GM23338 (cell line): ENCODE data around the gene GSDMA. TPM values are rescaled to one million over a fixed set of nuclear protein-coding genes. Genes with fewer than 3 reads are reported as not detected.

Experiments used
- ATAC-seq: fragments of 200-7000 bp; cut with Tn5 transposase; 3 replicates; pipeline ENCODE4 v1.9.1; 2020
- DNase-seq: peaks from one replicate; pipeline ENCODE4 v3.0.0-alpha.2; 2015; ENCODE audit warnings: low spot score
- H2AFZ ChIP-seq: fragments of 200-600 bp; sonication (generic); 2 replicates; pipeline ENCODE4 v1.8.0; 2016; ENCODE audit warnings: antibody characterized with exemption, mild to moderate bottlenecking, moderate library complexity
- H3F3A ChIP-seq: fragments of 200-600 bp; sonication (generic); replicated peaks from 2 replicates; pipeline ENCODE4 v1.8.0; 2017; ENCODE audit warnings: antibody characterized with exemption, mixed run types, low read depth
- H3K27ac ChIP-seq: fragments of 200-600 bp; sonication (generic); 2 replicates; pipeline ENCODE4 v1.6.1; 2016; ENCODE audit warnings: low read depth
- H3K27me3 ChIP-seq: fragments of 200-600 bp; sonication (generic); 2 replicates; pipeline ENCODE4 v1.8.0; 2016; ENCODE audit warnings: mild to moderate bottlenecking, mixed run types, moderate library complexity; ENCODE audit not compliant: insufficient read depth
- H3K36me3 ChIP-seq: fragments of 200-600 bp; sonication (generic); 2 replicates; pipeline ENCODE4 v1.8.0; 2016; ENCODE audit warnings: mild to moderate bottlenecking; ENCODE audit not compliant: insufficient read depth
- H3K4me1 ChIP-seq: fragments of 200-600 bp; sonication (generic); 2 replicates; pipeline ENCODE4 v1.8.0; 2016; ENCODE audit warnings: mild to moderate bottlenecking, moderate library complexity; ENCODE audit not compliant: insufficient read depth
- H3K4me2 ChIP-seq: fragments of 200-600 bp; sonication (generic); 2 replicates; pipeline ENCODE4 v1.7.1; 2017; ENCODE audit warnings: mixed run types
- H3K4me3 ChIP-seq: fragments of 200-600 bp; sonication (generic); 2 replicates; pipeline ENCODE4 v1.6.1; 2016; ENCODE audit warnings: mixed run types
- H3K79me2 ChIP-seq: fragments of 200-600 bp; sonication (generic); replicated peaks from 2 replicates; pipeline ENCODE4 v1.8.0; 2017; ENCODE audit warnings: mild to moderate bottlenecking; ENCODE audit not compliant: insufficient read depth
- H3K9me2 ChIP-seq: fragments of 200-600 bp; sonication (generic); 2 replicates; pipeline ENCODE4 v1.8.0; 2017; ENCODE audit not compliant: insufficient read depth
- H4K20me1 ChIP-seq: fragments of 200-600 bp; sonication (generic); replicated peaks from 2 replicates; pipeline ENCODE4 v1.8.0; 2017; ENCODE audit warnings: mild to moderate bottlenecking; ENCODE audit not compliant: insufficient read depth
- H3K27ac Mint-ChIP-seq: 2 replicates; pipeline ENCODE4 v1.8.0; 2020; ENCODE audit warnings: inconsistent platforms, mild to moderate bottlenecking, moderate library complexity, mixed read lengths
- H3K27me3 Mint-ChIP-seq: 3 replicates; pipeline ENCODE4 v1.8.0; 2022; ENCODE audit warnings: low read depth, mild to moderate bottlenecking, moderate library complexity, mixed read lengths, inconsistent platforms; ENCODE audit not compliant: insufficient read depth, poor library complexity
- H3K36me3 Mint-ChIP-seq: 3 replicates; pipeline ENCODE4 v1.8.0; 2021; ENCODE audit warnings: low read depth, mild to moderate bottlenecking, inconsistent platforms, moderate library complexity, mixed read lengths
- H3K4me1 Mint-ChIP-seq: 3 replicates; pipeline ENCODE4 v1.8.0; 2020; ENCODE audit warnings: mild to moderate bottlenecking, inconsistent platforms, mixed read lengths
- H3K4me3 Mint-ChIP-seq: 3 replicates; pipeline ENCODE4 v1.8.0; 2021; ENCODE audit warnings: moderate library complexity, mild to moderate bottlenecking, inconsistent platforms, mixed read lengths
- H3K9me3 Mint-ChIP-seq: 3 replicates; pipeline ENCODE4 v1.8.0; 2020; ENCODE audit warnings: moderate library complexity, mild to moderate bottlenecking, inconsistent platforms, mixed read lengths
- CREB1 ChIP-seq: fragments of 250-450 bp; sonication (Bioruptor Pico); IDR thresholded peaks from 2 replicates; pipeline ENCODE4 v1.5.0; 2020; ENCODE audit warnings: low read depth, mild to moderate bottlenecking, moderate library complexity
- CTCF ChIP-seq, 2 experiments: fragments of 200-600 bp in 1 of 2; sonication (generic) in 1 of 2; conservative IDR thresholded peaks; 2 replicates each; pipeline versions ENCODE4 v1.5.1 to v1.6.1; 2016 to 2017; ENCODE audit warnings: antibody characterized with exemption in 2 of 2, low read depth in 2 of 2, mild to moderate bottlenecking in 2 of 2, moderate library complexity in 1 of 2
- EZH2phosphoT487 ChIP-seq: fragments of 200-600 bp; sonication (generic); IDR thresholded peaks from one replicate; pipeline ENCODE4 v1.8.1; 2018; ENCODE audit warnings: antibody characterized with exemption; ENCODE audit not compliant: unreplicated experiment
- JUNB ChIP-seq: IDR thresholded peaks from one replicate; pipeline ENCODE4 v1.6.1; 2016; ENCODE audit warnings: antibody characterized with exemption; ENCODE audit not compliant: unreplicated experiment
- NANOG ChIP-seq: IDR thresholded peaks from 2 replicates; pipeline ENCODE4 v1.6.1; 2016; ENCODE audit warnings: antibody characterized with exemption, borderline replicate concordance
- ZNF114 ChIP-seq: fragments of 250-450 bp; sonication (Bioruptor Pico); IDR thresholded peaks from 2 replicates; pipeline ENCODE4 v1.5.0; 2020; ENCODE audit warnings: mild to moderate bottlenecking, moderate library complexity
- polyA plus RNA-seq: library from polyadenylated mRNA; unstranded; fragments of >200 nt; fragmentation: Nextera tagmentation; extraction: Ambion mirVana; gene quantifications from 2 replicates; pipeline ENCODE4 v1.2.1, GENCODE V29; 2016
- total RNA-seq: library from RNA; depleted of rRNA; stranded (reverse); fragments of >200 nt; shearing (Covaris generic); gene quantifications from 2 replicates; pipeline ENCODE4 v1.2.3, GENCODE V29; 2014
- TF ChIP-seq, protein P1 (sequence below): fragments of 250-450 bp; sonication (Bioruptor Pico); IDR thresholded peaks from 2 replicates; pipeline ENCODE4 v1.5.0; 2020; ENCODE audit warnings: mild to moderate bottlenecking, moderate library complexity

The GSDMA gene
- total and polyA plus RNA-seq, 2 experiments from 2014 or later = not detected

DNA sequence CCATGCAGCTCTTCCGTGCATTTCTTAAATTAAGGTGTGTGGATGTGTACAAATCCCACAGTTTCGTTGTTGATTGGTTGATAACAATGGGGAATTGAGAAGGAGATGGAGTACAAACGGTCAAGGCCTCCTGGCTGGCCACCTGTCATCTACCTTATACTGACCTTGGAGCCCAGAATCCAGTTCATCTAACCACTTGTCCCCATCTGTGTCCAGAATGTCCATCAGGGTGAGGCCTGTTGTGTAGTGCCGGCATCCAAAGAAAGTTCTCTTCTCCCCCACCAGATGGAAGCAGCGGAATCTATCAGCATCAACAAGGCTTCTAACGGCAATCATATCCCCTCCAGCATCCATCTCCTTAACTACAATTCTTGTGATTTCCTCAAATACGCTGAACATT, 45.9 kb upstream of the GSDMA start:
- peak; percentile 47 for DNase-seq
- H3K27me3 Mint-ChIP-seq = peaks cover 10% of the 10 kb centered on the region
- H3K9me3 Mint-ChIP-seq = no peaks in the 10 kb centered on the region
- no peaks in the 10 kb centered on the region for H3K4me1 Mint-ChIP-seq
- Histone ChIP-seq H2AFZ (no peak overlapping the region), H3F3A (no peaks in the 10 kb centered on the region), H4K20me1 (no peaks in the 10 kb centered on the region), H3K27ac (no peak overlapping the region), H3K79me2 (no peaks in the 10 kb centered on the region), H3K9me2 (no peaks in the 10 kb centered on the region), H3K27me3 (no peaks in the 10 kb centered on the region), H3K4me1 (no peaks in the 10 kb centered on the region), H3K36me3 (no peaks in the 10 kb centered on the region; the same call in none of the 2 replicates), H3K4me2 (no peak overlapping the region), H3K4me3 (no peak overlapping the region)
- ATAC-seq = peak; percentile 59
- peak; percentile 39 to 52 for TF ChIP-seq CTCF (conservative IDR thresholded peaks at IDR 0.05; ENCODE audit: low read depth in 2 of 2)
- TF ChIP-seq, protein P1, sequence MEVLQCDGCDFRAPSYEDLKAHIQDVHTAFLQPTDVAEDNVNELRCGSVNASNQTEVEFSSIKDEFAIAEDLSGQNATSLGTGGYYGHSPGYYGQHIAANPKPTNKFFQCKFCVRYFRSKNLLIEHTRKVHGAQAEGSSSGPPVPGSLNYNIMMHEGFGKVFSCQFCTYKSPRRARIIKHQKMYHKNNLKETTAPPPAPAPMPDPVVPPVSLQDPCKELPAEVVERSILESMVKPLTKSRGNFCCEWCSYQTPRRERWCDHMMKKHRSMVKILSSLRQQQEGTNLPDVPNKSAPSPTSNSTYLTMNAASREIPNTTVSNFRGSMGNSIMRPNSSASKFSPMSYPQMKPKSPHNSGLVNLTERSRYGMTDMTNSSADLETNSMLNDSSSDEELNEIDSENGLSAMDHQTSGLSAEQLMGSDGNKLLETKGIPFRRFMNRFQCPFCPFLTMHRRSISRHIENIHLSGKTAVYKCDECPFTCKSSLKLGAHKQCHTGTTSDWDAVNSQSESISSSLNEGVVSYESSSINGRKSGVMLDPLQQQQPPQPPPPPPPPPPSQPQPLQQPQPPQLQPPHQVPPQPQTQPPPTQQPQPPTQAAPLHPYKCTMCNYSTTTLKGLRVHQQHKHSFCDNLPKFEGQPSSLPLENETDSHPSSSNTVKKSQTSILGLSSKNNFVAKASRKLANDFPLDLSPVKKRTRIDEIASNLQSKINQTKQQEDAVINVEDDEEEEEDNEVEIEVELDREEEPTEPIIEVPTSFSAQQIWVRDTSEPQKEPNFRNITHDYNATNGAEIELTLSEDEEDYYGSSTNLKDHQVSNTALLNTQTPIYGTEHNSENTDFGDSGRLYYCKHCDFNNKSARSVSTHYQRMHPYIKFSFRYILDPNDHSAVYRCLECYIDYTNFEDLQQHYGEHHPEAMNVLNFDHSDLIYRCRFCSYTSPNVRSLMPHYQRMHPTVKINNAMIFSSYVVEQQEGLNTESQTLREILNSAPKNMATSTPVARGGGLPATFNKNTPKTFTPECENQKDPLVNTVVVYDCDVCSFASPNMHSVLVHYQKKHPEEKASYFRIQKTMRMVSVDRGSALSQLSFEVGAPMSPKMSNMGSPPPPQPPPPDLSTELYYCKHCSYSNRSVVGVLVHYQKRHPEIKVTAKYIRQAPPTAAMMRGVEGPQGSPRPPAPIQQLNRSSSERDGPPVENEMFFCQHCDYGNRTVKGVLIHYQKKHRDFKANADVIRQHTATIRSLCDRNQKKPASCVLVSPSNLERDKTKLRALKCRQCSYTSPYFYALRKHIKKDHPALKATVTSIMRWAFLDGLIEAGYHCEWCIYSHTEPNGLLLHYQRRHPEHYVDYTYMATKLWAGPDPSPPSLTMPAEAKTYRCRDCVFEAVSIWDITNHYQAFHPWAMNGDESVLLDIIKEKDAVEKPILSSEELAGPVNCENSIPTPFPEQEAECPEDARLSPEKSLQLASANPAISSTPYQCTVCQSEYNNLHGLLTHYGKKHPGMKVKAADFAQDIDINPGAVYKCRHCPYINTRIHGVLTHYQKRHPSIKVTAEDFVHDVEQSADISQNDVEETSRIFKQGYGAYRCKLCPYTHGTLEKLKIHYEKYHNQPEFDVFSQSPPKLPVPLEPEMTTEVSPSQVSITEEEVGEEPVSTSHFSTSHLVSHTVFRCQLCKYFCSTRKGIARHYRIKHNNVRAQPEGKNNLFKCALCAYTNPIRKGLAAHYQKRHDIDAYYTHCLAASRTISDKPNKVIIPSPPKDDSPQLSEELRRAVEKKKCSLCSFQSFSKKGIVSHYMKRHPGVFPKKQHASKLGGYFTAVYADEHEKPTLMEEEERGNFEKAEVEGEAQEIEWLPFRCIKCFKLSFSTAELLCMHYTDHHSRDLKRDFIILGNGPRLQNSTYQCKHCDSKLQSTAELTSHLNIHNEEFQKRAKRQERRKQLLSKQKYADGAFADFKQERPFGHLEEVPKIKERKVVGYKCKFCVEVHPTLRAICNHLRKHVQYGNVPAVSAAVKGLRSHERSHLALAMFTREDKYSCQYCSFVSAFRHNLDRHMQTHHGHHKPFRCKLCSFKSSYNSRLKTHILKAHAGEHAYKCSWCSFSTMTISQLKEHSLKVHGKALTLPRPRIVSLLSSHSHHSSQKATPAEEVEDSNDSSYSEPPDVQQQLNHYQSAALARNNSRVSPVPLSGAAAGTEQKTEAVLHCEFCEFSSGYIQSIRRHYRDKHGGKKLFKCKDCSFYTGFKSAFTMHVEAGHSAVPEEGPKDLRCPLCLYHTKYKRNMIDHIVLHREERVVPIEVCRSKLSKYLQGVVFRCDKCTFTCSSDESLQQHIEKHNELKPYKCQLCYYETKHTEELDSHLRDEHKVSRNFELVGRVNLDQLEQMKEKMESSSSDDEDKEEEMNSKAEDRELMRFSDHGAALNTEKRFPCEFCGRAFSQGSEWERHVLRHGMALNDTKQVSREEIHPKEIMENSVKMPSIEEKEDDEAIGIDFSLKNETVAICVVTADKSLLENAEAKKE = no peak
- no peak overlapping the region for H3K4me3 Mint-ChIP-seq
- H3K27ac Mint-ChIP-seq = no peak overlapping the region
- peaks cover 16% of the 10 kb centered on the region for H3K36me3 Mint-ChIP-seq

DNA sequence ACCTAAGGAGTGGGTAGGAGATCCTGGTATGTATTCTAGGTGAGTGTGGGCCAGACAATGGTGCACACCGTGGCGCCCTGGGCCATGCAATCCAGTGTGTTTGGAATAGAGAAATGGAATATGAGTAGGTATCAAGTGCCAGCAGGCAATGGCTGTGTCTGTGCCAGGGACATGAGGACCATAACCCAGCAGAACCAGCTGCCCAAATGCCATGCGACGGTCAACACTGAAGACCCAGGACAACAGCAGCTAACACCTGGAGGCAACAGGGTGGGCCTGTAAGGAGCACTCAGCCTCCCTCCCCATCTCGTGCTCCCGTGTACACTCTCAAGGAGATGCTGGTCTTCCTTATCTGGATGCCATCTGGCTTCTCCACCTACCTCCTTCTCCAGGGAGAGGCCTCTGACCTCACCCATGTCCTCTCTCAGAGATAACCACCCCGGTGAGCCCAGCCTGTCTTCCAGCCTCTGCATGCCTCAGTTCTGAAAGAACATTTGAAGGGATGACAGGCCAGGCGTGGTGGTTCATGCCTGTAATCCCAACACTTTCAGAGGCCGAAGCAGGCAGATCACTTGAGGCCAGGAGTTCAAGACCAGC, 43.6 kb upstream of the GSDMA start:
- Histone ChIP-seq H3K79me2 (peaks cover 2% of the 10 kb centered on the region; the same call in 1 of the 2 replicates), H2AFZ (no peak overlapping the region), H4K20me1 (no peaks in the 10 kb centered on the region; the same call in 1 of the 2 replicates), H3K4me3 (no peak overlapping the region), H3K27me3 (no peaks in the 10 kb centered on the region), H3K4me1 (no peaks in the 10 kb centered on the region), H3K4me2 (no peak overlapping the region), H3F3A (no peaks in the 10 kb centered on the region), H3K27ac (no peak overlapping the region), H3K9me2 (no peaks in the 10 kb centered on the region), H3K36me3 (peaks cover 5% of the 10 kb centered on the region)
- ATAC-seq (no peak), DNase-seq (no peak)
- Mint-ChIP-seq H3K4me3 (no peak overlapping the region), H3K27ac (no peak overlapping the region), H3K4me1 (peaks cover 2% of the 10 kb centered on the region), H3K27me3 (peaks cover 7% of the 10 kb centered on the region), H3K36me3 (peaks cover 32% of the 10 kb centered on the region), H3K9me3 (no peaks in the 10 kb centered on the region)
- TF ChIP-seq CREB1 (CRISPR knock-in tag) = no peak
- TF ChIP-seq JUNB = no peak
- no peak for TF ChIP-seq ZNF114 (CRISPR knock-in tag)
- no peak for TF ChIP-seq EZH2phosphoT487
- TF ChIP-seq NANOG = no peak
